HepG2 (cell line): Measurements from ENCODE around the gene CLTA. TPM values are rescaled to one million over a fixed set of nuclear protein-coding genes. Genes with fewer than 3 reads are reported as not detected.

Experiments
- CSRNP2 ChIP-seq: sonication (generic); formaldehyde crosslinking; conservative IDR thresholded peaks from 2 replicates; pipeline ENCODE4 v1.8.0; 2022; ENCODE audit warnings: low read depth, missing genetic modification reagents
- IRF2 ChIP-seq: IDR thresholded peaks from 2 replicates; pipeline ENCODE4 v1.6.1; 2018; ENCODE audit warnings: missing genetic modification reagents, missing compliant biosample characterization
- KDM2A ChIP-seq: sonication (generic); formaldehyde crosslinking; IDR thresholded peaks from 2 replicates; pipeline ENCODE4 v1.4.0; 2020; ENCODE audit warnings: low read depth, missing genetic modification reagents, borderline replicate concordance
- MED1 ChIP-seq: sonication (generic); formaldehyde crosslinking; IDR thresholded peaks from 2 replicates; pipeline ENCODE4 v1.4.0; 2020; ENCODE audit warnings: missing genetic modification reagents
- NFATC3 ChIP-seq: sonication (generic); formaldehyde crosslinking; IDR thresholded peaks from 2 replicates; pipeline ENCODE4 v1.5.1; 2020; ENCODE audit warnings: mild to moderate bottlenecking, missing genetic modification reagents
- NFYC ChIP-seq: IDR thresholded peaks from 2 replicates; pipeline ENCODE4 v1.6.1; 2016; ENCODE audit warnings: missing genetic modification reagents, missing compliant biosample characterization
- POLR2A ChIP-seq, 2 experiments: IDR thresholded peaks; 2 replicates each; pipeline ENCODE4 v1.6.1; 2011; ENCODE audit warnings: low read depth in 2 of 2, low read length in 2 of 2, mild to moderate bottlenecking in 1 of 2, moderate library complexity in 1 of 2; ENCODE audit not compliant: insufficient read depth in 1 of 2
- POLR2AphosphoS2 ChIP-seq: IDR thresholded peaks from 2 replicates; pipeline ENCODE4 v1.6.1; 2011; ENCODE audit warnings: low read depth, low read length, improper control_type of control experiment
- PRDM4 ChIP-seq: sonication (generic); formaldehyde crosslinking; IDR thresholded peaks from 2 replicates; pipeline ENCODE4 v1.9.0; 2021; ENCODE audit warnings: missing genetic modification reagents, borderline replicate concordance
- RNF2 ChIP-seq: fragments of 450-650 bp; conservative IDR thresholded peaks from 2 replicates; pipeline ENCODE4 v1.6.1; 2016; ENCODE audit warnings: low read depth
- SNAPC5 ChIP-seq: sonication (generic); formaldehyde crosslinking; IDR thresholded peaks from 2 replicates; pipeline ENCODE4 v1.8.1; 2023; ENCODE audit warnings: mild to moderate bottlenecking, missing genetic modification reagents, borderline replicate concordance
- ZBTB4 ChIP-seq: sonication (generic); formaldehyde crosslinking; IDR thresholded peaks from 2 replicates; pipeline ENCODE4 v1.4.0; 2020; ENCODE audit warnings: missing genetic modification reagents, mild to moderate bottlenecking, borderline replicate concordance
- ZNF225 ChIP-seq: sonication (generic); formaldehyde crosslinking; IDR thresholded peaks from 2 replicates; pipeline ENCODE4 v1.4.0; 2020; ENCODE audit warnings: mild to moderate bottlenecking, missing genetic modification reagents
- ZNF256 ChIP-seq: sonication (generic); formaldehyde crosslinking; conservative IDR thresholded peaks from 2 replicates; pipeline ENCODE4 v1.4.0; 2020; ENCODE audit warnings: missing genetic modification reagents
- ZNF441 ChIP-seq: sonication (generic); formaldehyde crosslinking; IDR thresholded peaks from 2 replicates; pipeline ENCODE4 v1.7.0; 2021; ENCODE audit warnings: missing genetic modification reagents, borderline replicate concordance
- ZNF451 ChIP-seq: sonication (generic); formaldehyde crosslinking; IDR thresholded peaks from 2 replicates; pipeline ENCODE4 v1.5.0; 2020; ENCODE audit warnings: mild to moderate bottlenecking, missing genetic modification reagents
- ZNF564 ChIP-seq: sonication (generic); formaldehyde crosslinking; IDR thresholded peaks from 2 replicates; pipeline ENCODE4 v1.8.1; 2023; ENCODE audit warnings: mild to moderate bottlenecking, missing genetic modification reagents
- ZNF878 ChIP-seq: sonication (generic); formaldehyde crosslinking; IDR thresholded peaks from 2 replicates; pipeline ENCODE4 v1.8.1; 2023; ENCODE audit warnings: mild to moderate bottlenecking, missing genetic modification reagents, moderate library complexity
- polyA plus RNA-seq, 8 experiments: library from polyadenylated mRNA; depleted of rRNA in 3 of 8; stranded (reverse) in 7 of 8; unstranded in 1 of 8; fragments of >200 nt; fragmentation: Illumina TruSeq in 4 of 8; extraction: Trizol in 4 of 8; gene quantifications; 2 replicates each; pipeline versions ENCODE4 v1.2.1 to v1.2.3, GENCODE V29; 2011 to 2016; ENCODE audit warnings: low read depth in 4 of 8, missing spikeins in 1 of 8, mixed read lengths in 1 of 8; ENCODE audit not compliant: insufficient read depth in 1 of 8
- total RNA-seq, 5 experiments: library from RNA; depleted of rRNA; stranded (reverse); fragments of >200 nt; fragmentation: Illumina TruSeq; extraction: Trizol; gene quantifications; 2 replicates each; pipeline ENCODE4 v1.2.3, GENCODE V29; 2016; ENCODE audit warnings: low read depth in 1 of 5

Gene CLTA
- total and polyA plus RNA-seq, 2 of the 13 experiments (the other 11 are each of a cell fraction or from before 2014, with no cell fraction given), result 143 to 222 TPM

GRCh38 chr9:36258208-36258995 is 67.7 kb downstream of the CLTA start, which contains the start of gene GNE (continued):
- TF ChIP-seq SNAPC5 (no peak), POLR2AphosphoS2 (peak; percentile 97; the same call in 1 of the 2 replicates), NFYC (peak; percentile 88), ZNF225 (CRISPR knock-in tag) (peak; percentile 72; the same call in 1 of the 2 replicates), ZNF441 (peak; percentile 2; the same call in 1 of the 2 replicates), ZNF564 (CRISPR knock-in tag) (peak; percentile 82; the same call in 1 of the 2 replicates), ZNF878 (CRISPR knock-in tag) (peak; percentile 84), POLR2A (IDR thresholded peaks at IDR 0.05; ENCODE audit: insufficient read depth in 1 of 2, low read depth in 2 of 2, low read length in 2 of 2) (peak; percentile 98 to 99), ZNF451 (CRISPR knock-in tag) (peak; percentile 83), NFATC3 (CRISPR knock-in tag) (peak; percentile 95), PRDM4 (CRISPR knock-in tag) (no peak), RNF2 (peak; percentile 65; the same call in 1 of the 2 replicates), CSRNP2 (peak; percentile 92; the same call in 1 of the 2 replicates), ZNF256 (peak; percentile 94; the same call in 1 of the 2 replicates), ZBTB4 (CRISPR knock-in tag) (peak; percentile 84), KDM2A (CRISPR knock-in tag) (peak; percentile 94), MED1 (CRISPR knock-in tag) (peak; percentile 69), IRF2 (CRISPR knock-in tag) (peak; percentile 80)
